Measurements from ENCODE around the gene USHBP1.

GRCh38 chr19:17312189-17313113, 47.9 kb upstream of the USHBP1 start:
- TF ChIP-seq POLR2AphosphoS5 (IDR thresholded peaks at IDR 0.05) (no peak), REST (IDR thresholded peaks at IDR 0.05; ENCODE audit: borderline replicate concordance) (no peak), MXI1 (conservative IDR thresholded peaks at IDR 0.05; ENCODE audit: poor library complexity, severe bottlenecking) (no peak), CTCF (IDR thresholded peaks at IDR 0.05; ENCODE audit: poor library complexity, severe bottlenecking) (no peak), TAF1 (IDR thresholded peaks at IDR 0.05; ENCODE audit: low read depth) (no peak), EP300 (conservative IDR thresholded peaks at IDR 0.05; ENCODE audit: poor library complexity, severe bottlenecking) (no peak), SMC3 (conservative IDR thresholded peaks at IDR 0.05; ENCODE audit: poor library complexity) (no peak), EZH2 (IDR thresholded peaks at IDR 0.05; ENCODE audit: borderline replicate concordance, insufficient read depth, low read length, poor library complexity, severe bottlenecking) (no peak)
